AG10803 (cell line): ENCODE data around the gene MAP3K2.

Experiments used
- DNase-seq: peaks from one replicate; pipeline ENCODE4 v3.0.0; 2010; ENCODE audit warnings: low read depth
- H3K4me3 ChIP-seq: 2 replicates; pipeline ENCODE4 v1.5.1; 2011; ENCODE audit warnings: mild to moderate bottlenecking, low read length, control low read depth
- CTCF ChIP-seq: conservative IDR thresholded peaks from 2 replicates; pipeline ENCODE4 v1.5.1; 2011; ENCODE audit warnings: mild to moderate bottlenecking, low read length, control low read depth, inconsistent platforms

The MAP3K2 gene

GRCh38 chr2:127308586-127309138 is 79.1 kb downstream of the MAP3K2 start:
- TF ChIP-seq CTCF, result no peak
- DNase-seq, result no peak
- no peak overlapping the region for H3K4me3 ChIP-seq

GRCh38 chr2:127305990-127306585 is 81.7 kb downstream of the MAP3K2 start:
- no peak overlapping the region for H3K4me3 ChIP-seq
- no peak for TF ChIP-seq CTCF
- DNase-seq, result peak; percentile 37

- no peak for TF ChIP-seq CTCF
- no peak for DNase-seq
- H3K4me3 ChIP-seq, result no peak overlapping the region
These were observed 85.6 kb downstream of the MAP3K2 start for GRCh38 chr2:127302168-127302567.

- peak within 1 kb of the TSS; percentile 95 for H3K4me3 ChIP-seq
- TF ChIP-seq CTCF, result no peak
- peak; percentile 78 for DNase-seq
These were observed 93.8 kb downstream of the MAP3K2 start, which contains the start of gene ERCC3 for GRCh38 chr2:127293748-127294562. Gene ERCC3 (minus strand): TSS chr2:127294144. CDS start chr2:127294081, 63 bp downstream.

- peak overlapping the region; percentile 95 for H3K4me3 ChIP-seq
- DNase-seq, result no peak
- no peak for TF ChIP-seq CTCF
These were observed 94.4 kb downstream of the MAP3K2 start for GRCh38 chr2:127293386-127293747.

- TF ChIP-seq CTCF, result no peak
- DNase-seq, result no peak
- H3K4me3 ChIP-seq, result no peak overlapping the region
These were observed 99.5 kb downstream of the MAP3K2 start for GRCh38 chr2:127288274-127288673.
